Measurements from ENCODE around the gene P3H1.

The P3H1 gene

DNA sequence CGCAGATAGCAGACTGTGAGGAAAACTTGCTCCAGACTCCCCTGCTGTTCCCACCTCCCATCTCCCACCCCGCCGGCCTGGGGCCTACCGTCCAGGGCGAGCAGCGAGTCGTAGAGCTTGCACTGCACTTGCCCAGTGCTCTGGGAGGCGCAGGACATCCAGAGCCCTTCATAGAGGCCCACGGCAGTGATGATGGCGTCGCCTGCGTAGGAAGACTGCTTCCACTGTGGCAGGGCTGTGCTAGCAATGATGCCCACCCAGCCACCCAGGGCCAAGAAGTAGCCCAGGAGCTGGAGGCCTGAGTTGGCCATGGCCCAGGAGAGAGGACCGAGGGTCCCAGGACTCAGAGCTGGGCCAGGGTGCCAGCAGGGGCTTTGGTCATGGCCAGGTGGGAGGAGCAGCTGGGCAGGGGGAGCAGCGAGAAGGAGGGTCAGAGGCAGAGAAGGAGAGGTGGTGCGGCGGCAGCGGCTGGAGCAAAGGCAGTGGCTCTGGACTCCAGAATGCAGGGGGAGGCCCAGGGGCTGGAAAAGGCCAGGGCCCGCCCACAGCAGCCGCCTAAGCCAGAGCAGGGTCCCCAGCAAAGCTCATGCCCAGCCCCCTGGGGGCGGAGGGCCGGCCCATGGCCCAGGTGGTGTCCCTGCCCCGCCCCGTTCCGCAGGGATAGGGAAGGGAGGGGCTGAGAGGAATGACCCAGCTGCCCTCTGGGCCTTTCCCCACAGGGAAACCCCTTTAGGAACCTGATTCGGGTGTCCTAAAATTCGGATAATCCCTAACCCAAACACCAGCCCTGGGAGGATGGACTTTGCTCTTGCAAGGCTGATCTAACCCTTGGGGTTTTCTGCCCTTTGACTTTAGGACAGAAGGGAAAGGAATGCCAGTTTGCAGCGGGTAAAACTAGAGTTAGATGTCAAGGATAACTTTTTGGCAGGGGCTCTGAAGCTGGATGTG is 26.8 kb downstream of the P3H1 start, which contains the start of gene CLDN19:
Gene CLDN19 (minus strand): TSS at position 484 of the 948 bp plus-strand sequence. CDS start 173 bp downstream, at position 311.
- ChIA-PET CTCF (interaction anchor here (0.9 kb wide), 1 partner anchor 18 kb away, joined by 3 read pairs; no protein-coding TSS in a partner anchor), POLR2A (interaction anchor here (1.1 to 1.7 kb wide), 2 partner anchors 27 to 58 kb away, joined by 4 to 7 read pairs; partner anchors contain the start of genes C1orf50, P3H1 and YBX1)
- DNase-seq (ENCODE audit: extremely low spot score) = no peak
- no peak for TF ChIP-seq ARNT (IDR thresholded peaks at IDR 0.05)
- TF ChIP-seq FOXA1 (IDR thresholded peaks at IDR 0.05) = no peak
- no peak for TF ChIP-seq ELF4 (IDR thresholded peaks at IDR 0.05)
- TF ChIP-seq, protein P1, sequence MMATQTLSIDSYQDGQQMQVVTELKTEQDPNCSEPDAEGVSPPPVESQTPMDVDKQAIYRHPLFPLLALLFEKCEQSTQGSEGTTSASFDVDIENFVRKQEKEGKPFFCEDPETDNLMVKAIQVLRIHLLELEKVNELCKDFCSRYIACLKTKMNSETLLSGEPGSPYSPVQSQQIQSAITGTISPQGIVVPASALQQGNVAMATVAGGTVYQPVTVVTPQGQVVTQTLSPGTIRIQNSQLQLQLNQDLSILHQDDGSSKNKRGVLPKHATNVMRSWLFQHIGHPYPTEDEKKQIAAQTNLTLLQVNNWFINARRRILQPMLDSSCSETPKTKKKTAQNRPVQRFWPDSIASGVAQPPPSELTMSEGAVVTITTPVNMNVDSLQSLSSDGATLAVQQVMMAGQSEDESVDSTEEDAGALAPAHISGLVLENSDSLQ (IDR thresholded peaks at IDR 0.05) = no peak
- no peak for TF ChIP-seq NFRKB (IDR thresholded peaks at IDR 0.05)
- no peak for TF ChIP-seq LEF1 (IDR thresholded peaks at IDR 0.05; ENCODE audit: borderline replicate concordance)
- TF ChIP-seq FOXK2 (IDR thresholded peaks at IDR 0.05) = no peak
- no peak for TF ChIP-seq ZNF384 (IDR thresholded peaks at IDR 0.05)
- no peak for TF ChIP-seq CTBP1 (IDR thresholded peaks at IDR 0.05; ENCODE audit: borderline replicate concordance)
- TF ChIP-seq BHLHE40 (IDR thresholded peaks at IDR 0.05; ENCODE audit: borderline replicate concordance) = no peak
- no peak for TF ChIP-seq FOXM1 (IDR thresholded peaks at IDR 0.05; ENCODE audit: borderline replicate concordance)

DNA sequence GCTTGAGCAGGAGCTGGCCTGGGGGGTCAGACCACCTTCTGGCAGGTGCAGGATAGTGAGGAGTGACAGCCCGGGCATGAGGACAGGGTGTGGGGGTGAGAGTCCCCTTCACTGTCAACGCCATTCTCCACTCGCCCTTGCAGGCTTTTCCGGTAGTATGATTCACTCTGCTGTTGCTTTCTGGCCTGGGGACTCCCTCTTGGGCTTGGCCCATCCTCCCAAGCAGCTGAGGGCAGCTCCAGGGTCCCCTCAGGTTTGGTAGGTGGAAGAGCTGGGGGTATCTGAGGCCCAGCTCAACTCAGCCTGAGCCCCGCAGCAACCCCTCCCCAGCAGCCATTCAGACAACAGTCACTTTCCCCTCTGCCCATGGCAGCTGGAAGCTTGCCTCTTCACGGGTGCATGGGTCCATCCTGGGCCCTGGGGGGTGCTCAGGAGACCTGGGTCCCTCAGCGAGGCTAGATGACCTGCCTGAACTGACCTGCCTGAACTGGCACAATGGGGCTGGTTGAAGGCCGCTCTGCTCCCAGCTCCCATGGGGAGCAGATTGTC is 28.1 kb downstream of the P3H1 start:
- ChIA-PET CTCF (no interaction called here), POLR2A (no interaction called here)
- no peak for TF ChIP-seq LEF1 (IDR thresholded peaks at IDR 0.05; ENCODE audit: borderline replicate concordance)
- no peak for TF ChIP-seq FOXA1 (IDR thresholded peaks at IDR 0.05)
- TF ChIP-seq ELF4 (IDR thresholded peaks at IDR 0.05) = no peak
- no peak for TF ChIP-seq SUZ12 (IDR thresholded peaks at IDR 0.05)
- TF ChIP-seq L3MBTL2 (conservative IDR thresholded peaks at IDR 0.05) = no peak
- TF ChIP-seq SP1 (IDR thresholded peaks at IDR 0.05) = no peak
- no peak for DNase-seq (ENCODE audit: extremely low spot score)

DNA sequence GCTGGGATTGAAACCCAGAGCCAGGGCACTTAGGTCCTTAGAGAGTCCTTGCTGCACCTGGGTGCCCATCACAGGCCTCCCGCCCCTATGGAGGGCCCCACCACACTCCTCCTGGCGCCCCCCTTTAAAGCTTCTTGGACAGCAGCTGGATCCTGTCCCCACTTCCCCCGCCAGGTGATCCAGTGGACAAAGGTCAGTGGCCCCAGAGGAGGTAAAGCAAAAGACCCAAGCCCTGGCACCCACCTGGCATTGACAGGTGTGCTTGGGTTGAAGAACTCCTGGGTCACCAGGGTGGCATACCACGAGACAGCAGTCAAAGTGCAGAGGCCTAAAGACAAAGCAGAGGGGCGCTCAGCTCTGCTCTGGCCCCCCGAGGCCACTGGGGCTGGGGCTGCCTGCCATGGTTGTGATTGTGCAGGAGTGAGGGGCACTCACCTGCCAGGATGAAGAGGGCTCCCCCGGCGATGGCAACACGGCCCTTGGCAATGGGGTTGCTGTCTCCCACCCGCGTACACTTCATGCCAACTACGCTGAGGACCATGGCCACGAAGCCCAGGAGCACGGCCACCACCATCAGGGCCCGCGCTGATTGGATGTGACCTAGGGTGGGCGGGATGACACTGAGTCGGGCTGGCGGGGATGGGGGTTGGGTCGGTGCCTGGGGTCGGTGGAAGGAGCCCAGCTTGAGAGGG is 28.7 kb downstream of the P3H1 start:
- POLR2A ChIA-PET = no interaction called here
- no peak for TF ChIP-seq HDGF (IDR thresholded peaks at IDR 0.05; ENCODE audit: borderline replicate concordance)
- TF ChIP-seq TARDBP (IDR thresholded peaks at IDR 0.05) = no peak
- TF ChIP-seq FOXA1 (IDR thresholded peaks at IDR 0.05) = no peak
- no peak for TF ChIP-seq SP1 (IDR thresholded peaks at IDR 0.05)
- no peak for TF ChIP-seq FOXK2 (IDR thresholded peaks at IDR 0.05)
- no peak for TF ChIP-seq LEF1 (IDR thresholded peaks at IDR 0.05; ENCODE audit: borderline replicate concordance)
- TF ChIP-seq ZNF384 (IDR thresholded peaks at IDR 0.05) = no peak
- TF ChIP-seq, protein P1 (IDR thresholded peaks at IDR 0.05) = no peak
- no peak for TF ChIP-seq ARNT (IDR thresholded peaks at IDR 0.05)
- no peak for TF ChIP-seq BHLHE40 (IDR thresholded peaks at IDR 0.05; ENCODE audit: borderline replicate concordance)
- CTCF ChIA-PET = no interaction called here
- DNase-seq (ENCODE audit: extremely low spot score) = no peak

DNA sequence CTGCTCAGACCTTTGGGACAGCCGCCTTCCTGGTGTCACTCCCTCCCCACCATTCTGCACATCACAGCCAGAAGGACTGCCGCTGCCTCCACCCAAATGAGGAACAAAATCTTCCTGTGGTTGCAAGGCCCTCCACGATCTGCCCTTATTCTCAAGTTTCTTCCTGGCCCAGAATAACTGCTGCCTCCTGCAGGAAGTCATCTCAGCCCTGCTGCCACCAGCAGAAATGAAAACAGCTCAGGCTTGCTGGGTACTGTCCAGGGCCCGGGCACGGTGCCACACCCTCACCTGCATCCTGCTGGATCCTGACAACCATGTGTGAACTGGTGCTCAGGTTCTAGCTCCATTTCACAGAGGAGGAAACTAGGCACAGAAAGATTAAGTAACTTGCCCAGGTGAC is 29.6 kb downstream of the P3H1 start:
- no peak for DNase-seq (ENCODE audit: extremely low spot score)
- no peak for TF ChIP-seq ELF4 (IDR thresholded peaks at IDR 0.05)
- TF ChIP-seq TARDBP (IDR thresholded peaks at IDR 0.05) = no peak
- POLR2A ChIA-PET = no interaction called here

DNA sequence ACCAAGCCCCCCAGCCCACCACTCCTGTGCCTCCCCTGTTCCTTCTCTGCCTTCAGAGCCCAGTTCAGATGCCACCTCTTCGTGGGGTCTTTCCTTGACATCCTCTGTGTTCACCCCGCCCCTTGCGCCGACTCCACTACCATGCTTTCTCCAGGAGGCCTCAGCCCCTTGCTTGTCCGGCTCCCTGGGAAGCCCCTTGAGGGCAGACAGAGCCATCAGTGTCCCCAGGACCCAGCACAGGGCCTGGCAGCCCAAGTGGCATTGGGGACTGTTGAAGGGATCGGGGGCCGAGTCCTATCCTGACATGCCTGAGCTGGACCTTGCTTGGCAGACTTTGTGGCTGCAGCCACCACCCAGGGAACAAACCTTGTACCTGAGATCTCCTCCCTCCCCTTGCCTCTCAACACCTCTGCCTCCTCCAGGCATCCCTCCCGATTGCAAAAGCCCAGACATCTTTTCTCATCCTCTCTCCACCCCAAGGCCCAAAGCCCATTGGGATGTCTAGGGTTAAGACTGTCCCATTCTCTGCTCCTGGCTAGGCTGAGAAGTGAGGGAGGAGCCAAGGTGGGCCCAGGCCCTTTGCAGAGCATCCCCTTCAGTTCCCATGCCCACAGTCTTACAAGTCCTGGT is 30.1 kb downstream of the P3H1 start:
- ChIA-PET POLR2A (no interaction called here), CTCF (no interaction called here)

More for the DNA sequence above, 29.6 kb downstream of the P3H1 start:
- CTCF ChIA-PET = no interaction called here

More for the DNA sequence above, 30.1 kb downstream of the P3H1 start:
- no peak for TF ChIP-seq FOXK2 (IDR thresholded peaks at IDR 0.05)
- no peak for TF ChIP-seq HDGF (IDR thresholded peaks at IDR 0.05; ENCODE audit: borderline replicate concordance)
- no peak for TF ChIP-seq BHLHE40 (IDR thresholded peaks at IDR 0.05; ENCODE audit: borderline replicate concordance)
- TF ChIP-seq ELF4 (IDR thresholded peaks at IDR 0.05) = no peak
- TF ChIP-seq TARDBP (IDR thresholded peaks at IDR 0.05) = no peak
- no peak for TF ChIP-seq FOXM1 (IDR thresholded peaks at IDR 0.05; ENCODE audit: borderline replicate concordance)
- no peak for TF ChIP-seq SUZ12 (IDR thresholded peaks at IDR 0.05)
- no peak for TF ChIP-seq FOXA1 (IDR thresholded peaks at IDR 0.05)
- no peak for TF ChIP-seq CTBP1 (IDR thresholded peaks at IDR 0.05; ENCODE audit: borderline replicate concordance)
- TF ChIP-seq, protein P1 (IDR thresholded peaks at IDR 0.05) = no peak
- TF ChIP-seq L3MBTL2 (conservative IDR thresholded peaks at IDR 0.05) = no peak
- TF ChIP-seq ARNT (IDR thresholded peaks at IDR 0.05) = no peak
- no peak for TF ChIP-seq LEF1 (IDR thresholded peaks at IDR 0.05; ENCODE audit: borderline replicate concordance)
- no peak for TF ChIP-seq SP1 (IDR thresholded peaks at IDR 0.05)
- no peak for TF ChIP-seq ZNF384 (IDR thresholded peaks at IDR 0.05)
- no peak for TF ChIP-seq NFRKB (IDR thresholded peaks at IDR 0.05)
- DNase-seq (ENCODE audit: extremely low spot score) = no peak

All from HEK293T (cell line).